ENCODE measurements around the gene TFAP2E.

Gene TFAP2E

DNA sequence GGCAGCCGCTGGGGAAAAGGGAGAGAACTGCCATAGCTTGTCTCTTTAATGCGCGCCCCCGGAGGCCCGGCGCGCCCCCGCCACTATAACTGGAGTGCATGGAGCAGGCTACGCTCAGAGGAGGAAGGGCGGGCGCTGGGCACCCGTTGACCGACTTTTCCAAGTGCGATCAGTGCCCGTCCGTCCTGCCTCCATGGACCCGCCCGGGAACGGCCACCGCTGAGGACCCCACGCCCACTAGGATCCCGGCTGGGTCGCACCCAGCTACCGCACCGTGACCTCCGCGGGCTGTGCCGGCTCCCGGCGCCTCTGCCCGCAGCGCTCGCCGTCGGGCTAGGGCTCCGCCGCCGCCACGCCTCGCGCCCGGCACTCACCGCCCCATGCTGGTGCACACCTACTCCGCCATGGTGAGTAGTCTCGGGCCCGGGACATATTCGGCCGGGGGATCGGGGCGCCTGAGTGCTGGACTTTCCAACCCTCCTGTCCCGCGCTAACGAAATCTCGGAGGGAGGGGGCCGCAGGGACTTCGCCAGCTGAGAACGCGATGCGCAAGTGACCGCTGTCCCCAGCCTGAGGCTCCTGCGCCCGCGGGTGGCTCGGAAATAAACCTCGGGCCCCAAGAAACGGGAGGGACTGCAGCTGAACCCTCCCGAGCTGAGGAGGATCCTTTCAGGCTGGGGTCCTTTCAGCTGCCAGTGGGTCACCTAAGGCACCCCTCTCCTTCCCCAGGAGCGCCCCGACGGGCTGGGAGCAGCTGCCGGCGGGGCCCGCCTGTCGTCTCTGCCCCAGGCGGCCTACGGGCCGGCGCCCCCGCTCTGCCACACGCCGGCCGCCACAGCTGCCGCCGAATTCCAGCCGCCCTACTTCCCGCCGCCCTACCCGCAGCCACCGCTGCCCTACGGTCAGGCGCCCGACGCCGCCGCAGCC, at the start of gene TFAP2E:
Gene TFAP2E, plus strand, starts transcription at position 117 of the 927 bp plus-strand sequence. Its CDS starts 264 bp downstream, at position 381.
- peak within 1 kb of the TSS; percentile 58 for H3K4me3 Mint-ChIP-seq
- H3K27me3 Mint-ChIP-seq (ENCODE audit: low read depth, poor library complexity): peaks cover 97% of the 10 kb centered on the region
- TF ChIP-seq, protein P1, sequence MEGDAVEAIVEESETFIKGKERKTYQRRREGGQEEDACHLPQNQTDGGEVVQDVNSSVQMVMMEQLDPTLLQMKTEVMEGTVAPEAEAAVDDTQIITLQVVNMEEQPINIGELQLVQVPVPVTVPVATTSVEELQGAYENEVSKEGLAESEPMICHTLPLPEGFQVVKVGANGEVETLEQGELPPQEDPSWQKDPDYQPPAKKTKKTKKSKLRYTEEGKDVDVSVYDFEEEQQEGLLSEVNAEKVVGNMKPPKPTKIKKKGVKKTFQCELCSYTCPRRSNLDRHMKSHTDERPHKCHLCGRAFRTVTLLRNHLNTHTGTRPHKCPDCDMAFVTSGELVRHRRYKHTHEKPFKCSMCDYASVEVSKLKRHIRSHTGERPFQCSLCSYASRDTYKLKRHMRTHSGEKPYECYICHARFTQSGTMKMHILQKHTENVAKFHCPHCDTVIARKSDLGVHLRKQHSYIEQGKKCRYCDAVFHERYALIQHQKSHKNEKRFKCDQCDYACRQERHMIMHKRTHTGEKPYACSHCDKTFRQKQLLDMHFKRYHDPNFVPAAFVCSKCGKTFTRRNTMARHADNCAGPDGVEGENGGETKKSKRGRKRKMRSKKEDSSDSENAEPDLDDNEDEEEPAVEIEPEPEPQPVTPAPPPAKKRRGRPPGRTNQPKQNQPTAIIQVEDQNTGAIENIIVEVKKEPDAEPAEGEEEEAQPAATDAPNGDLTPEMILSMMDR (IDR thresholded peaks at IDR 0.05): no peak
- DNase-seq: peak; percentile 50
- no peak within 1 kb of the TSS for H3K27ac Mint-ChIP-seq
- no peaks in the 10 kb centered on the region for H3K36me3 Mint-ChIP-seq (ENCODE audit: low read depth)
- H3K4me1 Mint-ChIP-seq: peaks cover 24% of the 10 kb centered on the region
- H3K9me3 Mint-ChIP-seq: no peaks in the 10 kb centered on the region

DNA sequence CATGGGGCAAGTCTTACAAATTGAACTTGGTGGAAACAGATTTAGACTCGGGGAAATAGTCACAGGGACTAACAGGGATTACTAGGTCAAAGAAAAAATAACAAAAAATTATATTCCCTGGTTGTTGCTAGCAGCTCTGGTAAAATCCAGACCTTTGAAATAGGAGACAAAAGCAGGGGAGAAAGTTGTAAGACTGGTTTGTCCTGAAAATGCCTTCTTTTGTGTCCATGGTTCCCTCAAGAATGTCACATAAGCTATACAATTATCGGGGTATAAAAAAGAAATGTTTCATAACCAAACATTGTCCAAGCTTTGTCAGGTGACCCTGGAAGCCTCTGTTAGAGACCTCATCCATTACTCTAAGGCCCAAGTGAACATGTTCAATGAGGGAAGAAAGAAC, 49.0 kb upstream of the TFAP2E start:
- H3K4me1 Mint-ChIP-seq: no peaks in the 10 kb centered on the region
- no peak for DNase-seq
- peaks cover 2% of the 10 kb centered on the region for H3K27me3 Mint-ChIP-seq (ENCODE audit: low read depth, poor library complexity)
- peaks cover 79% of the 10 kb centered on the region for H3K36me3 Mint-ChIP-seq (ENCODE audit: low read depth)
- peaks cover 45% of the 10 kb centered on the region for H3K9me3 Mint-ChIP-seq
- TF ChIP-seq, protein P1 (IDR thresholded peaks at IDR 0.05): no peak
- H3K27ac Mint-ChIP-seq: no peak overlapping the region
- H3K4me3 Mint-ChIP-seq: no peak overlapping the region

DNA sequence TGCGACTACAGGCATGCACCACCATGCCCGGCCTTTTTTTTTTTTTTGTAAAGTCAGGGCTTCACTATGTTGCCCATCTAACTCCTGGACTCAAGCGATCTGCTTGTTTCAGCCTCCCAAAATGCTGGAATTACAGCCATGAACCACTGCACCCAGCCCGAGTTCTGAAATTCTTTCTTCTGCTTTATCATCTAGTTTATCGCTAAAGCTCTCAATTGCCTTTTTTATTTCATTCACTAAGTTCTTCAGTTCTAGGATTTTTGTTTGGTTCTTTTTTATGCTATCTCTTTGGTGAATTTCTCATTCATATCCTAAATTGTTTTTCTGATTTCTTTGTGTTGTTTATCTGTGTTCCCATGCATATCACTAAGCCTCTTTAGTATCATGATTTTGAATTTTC, 42.9 kb upstream of the TFAP2E start:
- Mint-ChIP-seq H3K9me3 (peaks cover 68% of the 10 kb centered on the region), H3K36me3 (ENCODE audit: low read depth) (peaks cover 92% of the 10 kb centered on the region), H3K27ac (no peak overlapping the region), H3K4me1 (no peaks in the 10 kb centered on the region), H3K4me3 (no peak overlapping the region), H3K27me3 (ENCODE audit: low read depth, poor library complexity) (peaks cover 8% of the 10 kb centered on the region)
- DNase-seq: no peak
- TF ChIP-seq, protein P1 (IDR thresholded peaks at IDR 0.05): no peak

DNA sequence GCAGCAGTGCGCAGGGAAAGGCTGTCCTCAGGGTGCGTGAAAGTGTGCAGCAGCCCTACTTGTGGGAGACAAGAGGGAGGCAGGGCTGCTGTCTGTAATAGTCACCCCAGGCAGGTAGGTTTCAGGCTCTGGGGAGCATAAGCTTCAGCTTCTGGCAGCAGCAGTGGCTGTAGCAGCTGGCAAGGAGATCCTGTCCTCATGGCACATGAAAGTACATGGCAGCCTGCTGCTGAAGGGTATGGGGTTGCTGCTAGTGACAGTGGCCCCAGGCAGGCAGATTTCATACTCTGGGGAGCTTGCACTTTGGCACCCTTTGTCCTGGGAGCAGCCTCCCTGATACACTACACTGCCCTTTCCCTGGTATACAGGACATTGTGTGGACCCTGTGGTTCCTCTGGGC, 42.2 kb upstream of the TFAP2E start:
- Mint-ChIP-seq H3K36me3 (ENCODE audit: low read depth) (peaks cover 92% of the 10 kb centered on the region), H3K27ac (no peak overlapping the region), H3K27me3 (ENCODE audit: low read depth, poor library complexity) (peaks cover 8% of the 10 kb centered on the region), H3K9me3 (peaks cover 62% of the 10 kb centered on the region), H3K4me1 (no peaks in the 10 kb centered on the region), H3K4me3 (no peak overlapping the region)
- TF ChIP-seq, protein P1 (IDR thresholded peaks at IDR 0.05): no peak
- DNase-seq: no peak

DNA sequence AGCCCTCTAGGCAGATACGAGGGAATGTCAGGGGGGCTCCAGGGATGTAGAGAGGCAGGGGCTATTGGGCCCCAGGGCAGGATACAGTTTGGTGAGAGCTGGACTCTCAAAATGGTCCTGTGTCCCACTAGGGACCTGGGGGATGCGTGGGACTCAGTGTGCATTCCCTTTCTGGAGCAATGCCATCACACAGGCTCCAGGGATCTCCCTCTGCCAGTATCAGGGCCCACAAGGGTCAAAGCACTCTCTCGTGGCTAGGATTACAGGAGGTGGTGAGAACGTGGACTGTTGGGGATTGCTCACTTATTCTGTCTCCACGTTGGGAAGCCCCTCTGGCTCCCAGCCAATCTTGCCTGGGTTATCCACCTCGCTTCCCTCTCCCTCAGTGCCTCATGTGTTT, 41.7 kb upstream of the TFAP2E start:
- Mint-ChIP-seq H3K36me3 (ENCODE audit: low read depth) (peaks cover 93% of the 10 kb centered on the region), H3K27ac (no peak overlapping the region), H3K9me3 (peaks cover 62% of the 10 kb centered on the region), H3K27me3 (ENCODE audit: low read depth, poor library complexity) (peaks cover 8% of the 10 kb centered on the region), H3K4me3 (no peak overlapping the region), H3K4me1 (no peaks in the 10 kb centered on the region)
- TF ChIP-seq, protein P1 (IDR thresholded peaks at IDR 0.05): no peak
- DNase-seq: no peak
